Anterior cingulate cortex (tissue), 58 donors: ENCODE measurements around the gene CEP112.
A peak's percentile ranks its signal among the peaks of the same experiment; 100 is the strongest.

Experiments
- DNase-seq, 58 donors: peaks; one replicate each; lab custom pipeline; 2025; lab: John Stamatoyannopoulos, UW

CEP112 gene

DNA sequence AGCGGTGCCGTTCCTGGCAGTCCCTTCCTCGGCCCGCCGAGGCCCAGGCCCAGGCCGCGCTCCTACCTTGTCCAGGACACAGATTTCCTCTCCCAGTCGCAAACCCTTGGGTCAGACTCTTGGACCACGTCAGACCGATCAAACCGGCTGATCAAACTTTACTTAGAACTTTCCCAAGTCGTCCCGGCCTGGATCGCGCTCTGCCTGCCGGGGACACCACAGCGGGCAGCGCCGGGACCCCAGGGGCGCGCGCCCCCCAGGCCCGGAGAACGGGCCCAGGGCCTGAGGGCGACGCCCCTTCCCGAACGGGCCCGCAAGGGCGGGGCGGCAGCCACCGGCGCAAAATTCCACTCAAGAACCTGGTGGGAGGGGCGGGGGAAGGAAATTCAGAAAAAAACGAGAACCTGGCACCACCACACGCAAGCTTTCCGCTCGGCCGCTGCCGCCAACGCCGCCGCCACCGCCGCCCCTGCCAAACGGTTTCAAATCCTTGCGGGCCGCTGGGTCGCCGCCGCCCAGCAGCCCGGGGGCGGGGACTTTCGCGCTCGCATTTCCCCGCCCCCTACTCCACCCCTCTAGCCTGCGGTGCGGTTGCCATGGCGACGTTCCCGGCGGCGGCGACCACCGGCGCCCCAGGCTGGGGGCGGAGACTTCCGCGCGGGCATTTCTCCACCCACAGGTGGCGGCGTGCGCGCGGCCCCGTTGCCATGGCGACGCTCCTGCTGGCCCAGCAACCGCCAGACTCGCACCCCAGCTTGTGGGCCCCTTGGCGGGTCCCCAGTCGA is at the start of gene CEP112:
Gene CEP112 (minus strand): TSS at position 541 of the 785 bp plus-strand sequence.
- peak in 51 of 58 donors; percentile 5 to 73 (median 45) for DNase-seq

DNA sequence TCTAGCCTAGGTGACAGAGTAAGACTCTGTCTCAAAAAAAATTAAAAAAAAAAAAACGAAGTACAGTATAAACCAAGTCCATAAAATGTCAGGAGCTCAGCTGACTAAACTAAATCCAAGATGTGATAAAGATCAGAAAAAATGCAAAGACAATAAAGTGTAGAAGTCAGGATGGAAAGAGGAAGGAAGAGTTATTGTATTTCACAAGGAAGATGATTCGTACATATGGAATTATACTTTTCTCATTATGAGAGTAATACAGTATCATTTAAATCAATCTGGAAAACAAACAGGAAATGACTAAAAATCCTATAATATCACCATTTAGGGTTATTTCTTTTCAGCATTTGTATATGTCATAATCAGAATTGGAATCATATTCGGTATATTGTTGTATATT is 48.7 kb upstream of the CEP112 start:
- DNase-seq = no peak

DNA sequence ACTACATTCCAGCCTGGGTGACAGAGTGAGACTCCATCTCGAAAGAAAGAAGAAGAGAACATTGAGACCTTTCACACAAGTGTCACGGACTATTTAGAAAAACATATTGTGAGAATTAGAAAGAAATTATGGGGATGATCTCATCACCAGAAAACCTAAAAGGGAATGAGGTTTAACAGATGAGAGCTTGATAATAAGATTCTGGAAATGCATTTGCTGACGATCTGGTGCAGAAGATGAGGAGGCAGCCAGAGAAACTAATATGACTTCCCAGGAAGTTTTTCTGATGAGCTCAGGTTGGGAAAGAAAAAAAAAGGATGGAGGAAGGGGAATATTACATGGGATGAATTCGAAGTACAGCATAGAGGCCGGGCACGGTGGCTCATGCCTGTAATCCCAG is 48.1 kb upstream of the CEP112 start:
- DNase-seq = no peak

DNA sequence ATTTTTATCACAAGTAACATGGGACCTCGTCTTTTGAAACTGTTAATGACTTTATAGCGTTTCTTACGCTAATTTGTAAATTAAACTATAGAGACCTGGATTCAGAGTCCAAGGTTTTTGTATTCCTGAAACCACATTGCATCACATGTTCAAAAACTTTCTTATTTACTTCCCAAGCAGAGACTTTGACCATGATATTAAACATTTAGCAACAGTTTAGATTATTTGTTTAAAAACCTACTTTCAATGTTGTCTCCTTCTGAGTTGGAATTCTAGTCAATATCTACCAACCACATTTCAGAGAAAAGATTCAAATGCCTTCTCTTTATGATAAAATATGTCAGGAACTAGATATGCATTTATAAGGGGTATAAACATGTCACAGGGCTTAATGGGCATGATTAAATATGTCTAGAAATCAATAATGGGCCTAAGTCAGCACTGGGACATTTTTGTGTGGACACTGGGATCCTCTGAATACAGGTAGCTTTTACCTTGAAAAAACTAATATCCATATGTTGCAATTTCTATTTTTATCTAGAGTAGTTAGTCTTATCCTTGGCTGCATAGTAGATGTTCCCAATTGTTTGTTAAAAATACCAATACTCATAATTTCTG is 43.6 kb upstream of the CEP112 start:
- no peak for DNase-seq

DNA sequence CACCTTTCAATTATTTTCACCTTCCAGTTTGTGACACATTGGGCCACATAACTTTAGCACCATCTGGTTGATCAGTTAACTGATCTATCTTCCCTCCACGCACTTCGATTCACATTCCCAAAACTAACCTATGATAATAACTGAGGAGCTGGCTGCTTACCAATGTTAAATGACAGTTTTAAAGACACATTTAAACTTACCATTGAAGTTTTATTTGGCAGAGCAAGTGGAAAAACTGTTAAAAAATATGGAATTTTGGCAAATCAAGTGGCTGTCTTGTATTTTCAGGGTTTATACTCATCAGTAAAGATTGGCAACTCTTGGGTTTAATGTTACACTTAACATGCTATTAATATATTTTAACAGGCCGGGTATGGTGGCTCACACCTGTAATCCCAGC is 42.7 kb upstream of the CEP112 start:
- no peak for DNase-seq

DNA sequence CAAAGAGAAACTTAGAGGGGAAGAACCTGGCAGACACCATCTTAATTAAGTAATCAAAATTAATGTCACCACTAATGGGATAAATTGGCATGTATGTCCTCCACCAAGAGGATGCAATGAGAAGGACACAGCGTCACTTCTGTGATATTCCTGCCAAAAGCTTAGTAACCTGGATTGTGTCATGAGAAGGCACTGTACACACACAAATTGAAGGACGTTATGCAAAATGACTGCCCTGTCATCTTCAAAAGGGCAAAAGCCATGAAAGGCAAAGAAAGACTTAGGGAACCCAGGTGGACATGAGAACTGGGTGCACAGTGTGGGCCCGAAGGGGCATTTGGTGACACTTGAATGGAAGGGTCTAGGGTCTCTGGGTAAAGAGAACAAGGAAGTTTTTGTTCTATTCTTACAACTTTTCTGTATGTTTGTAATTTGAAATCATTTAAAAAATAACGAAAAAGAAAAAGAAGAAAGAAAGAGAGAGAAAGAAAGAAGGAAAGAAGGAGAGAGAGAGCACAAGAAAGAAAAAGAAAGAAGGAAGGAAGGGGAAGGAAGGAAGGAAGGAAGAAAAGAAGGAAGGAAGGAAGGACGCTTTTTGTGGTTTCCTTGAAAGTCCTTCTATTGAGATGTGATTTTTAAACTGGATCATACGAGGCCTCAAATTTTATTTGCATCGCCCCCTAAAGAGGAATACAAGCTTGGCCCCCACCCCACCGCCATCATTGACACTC is 41.3 kb upstream of the CEP112 start:
- DNase-seq = no peak

DNA sequence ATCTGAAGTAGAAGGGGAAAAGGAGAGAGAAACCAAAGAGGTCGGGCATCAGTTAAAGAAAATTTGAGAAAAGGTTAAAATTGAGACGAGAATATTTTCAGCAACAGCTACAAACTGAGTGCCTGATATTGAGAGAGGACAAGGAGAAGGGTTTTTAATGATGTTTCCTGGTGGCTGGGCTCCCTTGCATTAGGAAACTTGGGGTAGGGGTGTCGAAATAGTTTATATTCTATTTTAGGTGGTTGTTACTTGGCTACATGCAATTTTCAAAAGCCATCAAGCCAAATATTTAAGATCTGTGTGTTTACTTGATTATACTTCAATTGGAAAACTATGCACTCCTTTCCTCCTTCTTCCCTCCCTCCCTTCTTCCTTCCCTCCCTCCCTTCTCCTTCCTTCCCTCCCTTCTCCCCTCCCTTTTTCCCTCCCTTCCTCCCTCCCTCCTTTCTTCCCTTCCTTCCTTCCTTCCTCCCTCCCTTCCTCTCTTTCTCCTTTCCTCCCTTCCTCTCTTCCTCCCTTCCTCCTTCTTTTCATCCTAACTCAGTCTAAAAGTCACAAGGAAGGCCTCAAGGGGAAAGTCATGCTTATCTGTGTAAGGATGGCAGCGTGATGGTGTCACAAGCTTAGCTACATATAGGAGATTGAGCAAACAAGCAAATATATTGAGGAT is 39.1 kb upstream of the CEP112 start:
- no peak for DNase-seq

DNA sequence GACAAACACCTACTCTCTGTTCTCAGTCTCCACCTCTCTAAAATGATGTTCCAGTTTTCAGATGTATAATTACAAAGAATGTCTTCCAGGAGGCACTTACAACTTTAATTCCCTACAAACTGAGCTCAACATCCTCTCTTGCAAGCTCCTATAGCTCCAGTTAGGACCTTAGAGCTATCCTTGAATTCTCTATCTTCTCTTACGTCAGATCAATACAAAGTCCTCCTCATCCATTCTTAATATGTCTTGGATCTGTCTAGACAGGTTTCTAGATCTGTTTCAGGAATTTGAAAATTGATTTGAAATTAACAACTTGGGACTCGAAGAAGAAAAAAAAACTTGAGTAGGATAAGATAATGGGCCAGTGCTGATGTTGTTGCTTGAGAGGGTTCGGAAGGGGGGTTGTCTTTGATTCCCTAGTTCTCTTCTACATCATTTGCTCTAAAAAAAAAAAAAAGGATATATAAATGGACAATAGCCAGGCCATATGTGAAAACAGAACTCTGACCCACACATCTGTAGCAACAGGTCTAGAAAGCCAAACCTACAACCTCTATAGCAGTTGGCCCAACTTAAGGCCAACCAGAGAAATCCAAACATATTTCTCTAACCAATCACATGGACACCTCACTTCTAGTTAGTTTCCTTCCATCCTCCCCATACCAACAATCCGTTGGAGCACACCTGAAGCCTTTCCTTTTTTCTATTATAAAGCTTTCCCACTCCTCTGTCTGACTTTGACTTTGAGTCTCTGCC is 38.0 kb upstream of the CEP112 start:
- no peak for DNase-seq

DNA sequence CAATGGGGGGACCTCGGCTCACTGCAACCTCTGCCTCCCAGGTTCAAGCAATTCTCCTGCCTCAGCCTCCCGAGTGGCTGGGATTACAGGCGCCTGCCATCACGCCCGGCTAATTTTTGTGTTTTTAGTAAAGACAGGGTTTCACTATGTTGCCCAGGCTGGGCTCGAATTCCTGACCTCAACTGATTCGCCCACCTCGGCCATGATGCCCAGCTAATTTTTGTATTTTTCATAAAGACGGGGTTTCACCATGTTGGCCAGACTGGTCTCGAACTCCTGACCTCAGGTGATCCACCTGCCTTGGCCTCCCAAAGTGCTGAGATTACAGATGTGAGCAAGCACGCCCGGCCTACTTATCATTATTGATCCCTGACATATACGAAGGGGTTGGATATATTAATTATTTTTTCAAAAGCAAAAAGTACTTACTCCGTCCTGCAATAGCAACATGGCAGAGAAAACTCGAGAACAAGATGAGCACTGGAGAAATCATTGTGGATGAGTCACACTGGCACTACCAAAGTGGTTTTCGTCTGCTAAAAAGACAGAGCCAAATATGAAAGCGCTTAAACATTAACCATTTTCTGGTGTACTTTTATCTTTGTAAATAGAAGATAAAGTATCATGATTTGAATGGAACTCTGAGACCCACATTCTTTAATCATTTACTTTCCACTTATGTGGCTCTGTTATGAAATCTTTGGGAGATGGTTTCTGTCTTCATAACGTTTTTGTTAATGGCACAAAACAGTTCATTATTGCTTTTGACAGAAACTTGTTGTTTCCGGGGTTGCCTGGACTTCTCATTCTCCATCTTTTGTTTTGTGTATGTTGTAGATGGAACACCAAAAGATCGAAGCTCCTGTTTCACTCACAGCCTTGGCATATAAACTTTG is 37.2 kb upstream of the CEP112 start, which contains the start of gene APOH:
Gene APOH (minus strand): TSS at position 529 of the 896 bp plus-strand sequence. CDS start 36 bp downstream, at position 493.
- DNase-seq = no peak

DNA sequence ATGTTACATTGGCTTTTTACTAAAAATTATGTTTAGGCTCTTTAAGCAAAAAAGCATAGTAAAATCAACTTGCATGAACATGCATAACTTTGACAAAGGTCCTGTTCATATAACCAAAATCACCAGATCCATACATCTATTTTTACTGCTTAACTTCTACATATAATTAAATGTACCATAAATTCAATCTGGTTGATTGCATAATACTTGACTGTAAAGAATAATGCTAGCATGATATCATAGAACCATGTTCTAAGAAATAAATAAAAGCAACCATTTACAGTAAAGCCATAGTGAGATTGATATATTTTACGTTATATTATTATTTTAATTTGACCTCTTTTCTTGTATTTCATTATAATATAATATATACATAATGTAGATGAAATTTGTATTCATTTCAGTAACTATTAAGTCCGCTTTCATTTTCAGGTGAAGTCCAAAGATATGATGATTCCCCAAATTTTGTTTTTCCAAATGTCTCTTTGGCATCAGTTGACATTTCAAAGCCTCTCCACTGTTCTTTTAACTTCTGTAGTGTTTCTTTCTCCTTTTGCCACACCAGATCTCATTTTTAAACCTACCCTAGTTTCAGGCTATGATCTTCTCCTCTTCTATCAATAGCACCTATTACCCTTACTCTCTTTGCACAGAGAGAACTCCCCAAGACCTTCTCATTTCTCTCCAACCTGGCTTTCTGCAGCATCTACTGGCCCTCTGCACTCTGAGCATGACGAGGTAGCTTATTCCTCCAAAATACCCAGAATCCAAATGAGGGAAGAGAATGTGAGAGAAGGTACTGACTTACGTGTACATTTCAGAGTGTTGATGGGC is 35.5 kb upstream of the CEP112 start:
- DNase-seq = no peak

DNA sequence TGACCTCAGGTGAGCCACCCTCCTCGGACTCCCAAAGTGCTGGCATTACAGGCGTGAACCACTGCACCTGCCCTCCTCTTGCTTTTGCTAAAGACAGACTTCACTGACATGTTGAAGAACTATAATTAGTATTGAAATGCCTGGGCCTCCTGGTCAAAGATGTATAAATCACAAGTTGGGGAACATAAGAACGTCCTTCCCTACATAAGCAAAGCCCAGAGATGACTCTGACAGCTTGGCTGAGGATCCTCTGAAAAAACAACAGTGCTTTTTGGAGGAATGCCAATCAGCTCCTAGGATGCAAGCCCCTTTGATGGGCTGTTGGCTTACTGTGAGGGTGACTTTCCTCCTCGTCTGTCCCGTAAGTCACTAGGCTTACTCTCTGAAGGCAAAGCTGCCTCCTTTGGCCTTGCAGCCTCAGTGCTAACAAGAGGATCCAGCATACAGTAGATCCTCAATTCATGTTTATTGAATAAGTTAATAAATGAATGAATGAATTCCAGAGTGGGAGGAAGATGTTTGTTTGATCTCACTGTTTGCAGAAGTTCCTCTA is 30.9 kb upstream of the CEP112 start:
- DNase-seq = no peak

DNA sequence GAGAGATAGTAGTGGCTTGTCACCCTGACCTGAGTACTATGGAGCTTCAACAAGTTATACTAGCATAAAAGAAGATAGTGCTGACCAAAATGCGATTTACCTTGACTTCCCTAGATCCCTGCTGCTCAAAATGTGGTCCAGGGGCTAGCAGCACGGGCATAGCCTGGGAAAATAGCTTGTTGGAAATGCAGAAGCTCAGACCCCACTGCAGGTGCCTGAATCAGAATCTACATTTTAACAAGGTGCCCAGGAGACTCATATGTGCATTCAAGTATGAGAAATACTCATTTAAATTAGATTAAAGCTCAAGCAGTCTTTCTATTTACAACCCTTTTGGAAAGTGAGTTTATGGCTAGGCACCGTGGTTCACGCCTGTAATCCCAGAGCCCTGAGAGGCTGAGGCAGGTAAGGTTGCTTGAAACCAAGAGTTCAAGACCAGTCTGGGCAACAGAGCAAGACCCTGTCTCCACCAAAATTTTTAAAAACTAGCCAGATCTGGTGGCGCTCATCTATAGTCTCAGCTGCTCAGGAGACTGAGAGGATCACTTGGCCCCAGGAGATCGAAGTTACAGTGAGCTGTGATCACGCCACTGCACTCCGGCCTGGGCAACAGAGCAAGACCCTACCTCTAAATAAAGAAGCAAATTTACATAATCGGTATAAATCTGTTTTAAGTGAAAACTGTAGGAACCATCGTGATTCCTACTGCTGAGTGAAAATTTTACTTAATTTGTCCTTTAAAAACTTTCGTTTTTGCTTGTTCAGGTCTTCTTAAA is 30.0 kb upstream of the CEP112 start:
- no peak for DNase-seq

DNA sequence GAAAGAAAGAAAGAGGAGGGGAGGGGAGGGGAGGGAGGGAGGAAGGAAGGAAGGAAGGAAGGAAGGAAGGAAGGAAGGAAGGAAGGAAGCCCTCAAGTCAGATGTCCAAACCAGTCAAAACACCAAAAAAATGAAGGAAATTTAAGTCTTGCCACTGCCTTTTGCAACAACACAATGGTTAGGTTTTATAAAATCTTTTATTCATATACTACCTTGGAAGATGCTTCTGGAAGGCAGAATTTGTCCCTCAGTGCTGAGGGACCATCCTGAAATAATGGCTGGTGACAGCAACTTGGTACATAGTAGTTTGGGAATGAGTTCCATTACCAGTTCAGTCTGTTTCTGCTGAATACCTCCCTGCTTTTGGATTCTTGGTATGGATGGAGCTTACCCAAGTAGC is 29.4 kb upstream of the CEP112 start:
- no peak for DNase-seq

DNA sequence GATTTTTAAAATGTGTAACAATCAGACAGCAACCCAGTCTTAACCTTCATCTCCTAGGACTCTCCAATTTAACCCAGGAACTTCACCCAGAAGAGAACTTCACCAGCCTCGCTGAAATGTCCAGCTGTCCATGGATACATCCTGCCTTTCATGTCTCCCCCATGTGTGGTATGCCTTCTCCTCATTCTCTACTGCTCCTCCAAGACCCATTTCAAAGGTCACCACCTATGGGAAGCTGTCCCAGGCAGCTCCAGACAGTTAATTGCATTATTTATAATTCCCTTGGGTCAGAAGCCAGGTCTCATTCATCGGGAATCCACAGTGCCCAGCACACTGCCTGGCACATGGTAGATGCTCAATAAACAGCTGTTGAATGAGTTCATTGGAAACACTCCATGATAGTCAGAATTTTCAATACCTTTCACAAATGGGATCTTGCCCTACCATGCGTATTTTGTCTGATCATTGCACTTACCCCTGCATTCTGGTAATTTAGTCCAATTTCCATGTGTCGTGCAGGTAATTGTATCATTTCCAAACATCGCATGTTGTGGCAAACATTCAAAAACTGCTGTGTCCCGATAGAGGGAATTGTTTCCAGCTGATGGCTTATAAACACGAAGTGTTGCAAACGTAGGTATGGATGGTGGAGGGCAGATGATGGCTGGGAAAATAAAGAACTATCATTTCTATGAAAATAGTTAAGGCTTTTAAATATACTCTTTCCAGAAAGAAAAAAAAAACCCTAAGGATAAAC is 28.3 kb upstream of the CEP112 start:
- DNase-seq = no peak

DNA sequence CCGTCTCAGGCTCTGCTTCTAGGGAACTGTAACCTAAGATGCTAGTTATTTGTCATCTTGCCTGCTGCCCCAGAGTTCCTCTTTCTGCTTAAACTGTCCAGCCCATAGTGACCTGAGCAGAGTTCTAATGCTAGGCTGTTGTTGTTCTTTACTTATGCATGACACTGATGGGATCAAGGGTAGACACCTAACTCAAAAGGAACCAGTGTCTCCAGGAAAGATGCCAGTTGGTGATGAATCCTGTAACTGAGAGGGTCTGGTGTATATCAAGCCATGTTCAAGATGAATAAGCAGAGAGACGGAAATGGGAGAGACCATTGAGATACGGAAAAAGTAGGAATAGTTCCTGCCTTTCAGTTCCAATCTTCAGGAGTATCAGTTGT is 23.6 kb upstream of the CEP112 start:
- no peak for DNase-seq

DNA sequence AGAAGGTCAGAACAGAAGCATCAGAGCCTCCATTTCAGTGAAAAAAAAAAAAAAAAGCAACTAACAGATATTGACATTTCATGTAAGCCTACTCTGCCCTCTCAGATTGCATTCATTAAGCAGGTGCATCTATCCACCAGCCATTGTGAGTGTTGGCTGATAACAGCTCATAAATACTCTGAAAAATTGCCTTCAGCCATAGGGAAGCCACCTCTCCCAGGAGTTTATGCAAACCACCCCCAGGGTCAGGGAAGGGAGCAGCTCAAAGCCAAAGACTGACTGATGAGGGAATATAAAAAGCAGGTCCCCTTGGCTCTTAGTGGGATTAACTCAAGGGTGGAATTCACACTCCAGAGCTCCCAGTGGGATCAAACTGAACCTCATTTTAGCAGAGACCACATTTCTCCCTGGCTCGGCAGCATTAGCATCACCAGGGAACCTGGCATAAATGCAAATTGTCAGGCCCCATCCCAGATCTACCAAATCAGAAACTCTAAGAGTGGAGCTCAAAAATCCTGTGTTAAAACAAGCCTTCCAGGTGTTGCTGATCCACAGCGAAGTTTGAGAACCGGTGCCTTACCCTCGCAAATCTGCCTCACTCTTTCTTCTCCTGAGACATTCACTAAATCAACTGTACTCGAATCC is 23.1 kb upstream of the CEP112 start:
- no peak for DNase-seq
